SH-SY5Y (cell line): ENCODE measurements around the gene PRAMEF8.
"Not testable (repeated sequence)": the region's sequence is repeated elsewhere in the genome, so short reads cannot be mapped to it uniquely, and the experiment has no call there.

Experiments used
- GATA2 ChIP-seq: IDR thresholded peaks from 2 replicates; pipeline ENCODE4 v1.6.1; 2011; ENCODE audit warnings: mild to moderate bottlenecking, low read depth, low read length
- GATA3 ChIP-seq: IDR thresholded peaks from 2 replicates; pipeline ENCODE4 v1.6.1; 2011; ENCODE audit warnings: low read depth, mild to moderate bottlenecking, low read length, moderate library complexity

PRAMEF8 gene

DNA sequence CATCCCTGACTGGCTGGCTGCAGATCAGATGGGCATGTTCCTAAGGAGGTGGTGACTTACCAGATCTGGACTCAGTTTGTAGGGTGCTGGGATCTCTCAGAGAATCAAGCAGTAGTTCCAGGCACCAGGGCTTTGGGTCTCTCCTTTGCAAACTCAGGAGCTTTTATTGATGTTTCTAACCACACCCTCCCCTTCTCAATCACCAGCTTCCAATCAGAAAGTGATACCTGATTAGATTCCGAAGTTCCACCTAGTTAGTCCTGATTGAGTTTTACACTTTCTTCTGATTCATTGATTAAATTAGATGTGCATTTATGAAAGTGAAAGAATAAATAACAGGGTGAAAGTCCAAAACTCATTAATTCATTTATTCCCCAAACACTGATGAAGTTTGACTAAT, at the start of gene PRAMEF8:
Gene PRAMEF8, minus strand, starts transcription at position 101 of the 400 bp plus-strand sequence. CDS start 1,046 bp downstream, outside the sequence.
- TF ChIP-seq GATA3, GATA2: not testable (repeated sequence)

DNA sequence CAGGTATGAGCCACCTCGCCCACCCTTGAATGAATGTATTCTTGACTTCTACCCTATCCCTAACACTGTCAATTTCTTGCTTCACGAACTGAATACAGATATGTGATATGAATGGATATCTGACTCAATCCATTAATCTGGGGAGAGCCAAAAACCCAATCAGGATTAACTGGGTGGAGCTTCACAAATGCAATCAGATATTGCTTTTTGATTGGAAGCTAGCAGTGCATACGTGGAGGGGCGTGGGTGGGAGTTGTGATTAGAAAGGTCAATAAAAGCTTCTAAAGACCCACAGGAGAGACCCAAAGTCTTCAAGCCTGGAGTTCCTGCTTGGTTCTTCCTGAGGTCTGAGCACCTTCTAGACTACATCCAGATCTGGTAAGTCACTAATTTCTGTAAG, 30.3 kb upstream of the PRAMEF8 start, which contains the start of gene PRAMEF15:
Gene PRAMEF15, plus strand, starts transcription at position 301 of the 400 bp plus-strand sequence. CDS start 2,827 bp downstream, outside the sequence.
- TF ChIP-seq GATA2, GATA3: not testable (repeated sequence)

DNA sequence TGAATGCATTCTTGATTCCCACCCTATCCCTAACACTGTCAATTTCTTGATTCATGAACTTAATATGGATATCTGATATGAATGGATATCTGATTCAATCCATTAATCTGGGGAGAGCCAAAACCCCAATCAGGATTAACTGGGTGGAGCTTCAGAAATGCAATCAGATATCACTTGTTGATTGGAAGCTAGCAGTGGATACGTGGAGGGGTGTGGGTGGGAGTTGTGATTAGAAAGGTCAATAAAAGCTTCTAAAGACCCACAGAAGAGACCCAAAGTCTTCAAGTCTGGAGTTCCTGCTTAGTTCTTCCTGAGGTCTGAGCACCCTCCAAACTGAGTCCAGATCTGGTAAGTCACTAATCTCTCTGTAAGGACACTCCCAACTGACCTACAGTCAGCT, 18.3 kb upstream of the PRAMEF8 start, which contains the start of gene PRAMEF33:
Gene PRAMEF33, plus strand, starts transcription at position 301 of the 400 bp plus-strand sequence. CDS start 2,416 bp downstream, outside the sequence.
- not testable (repeated sequence) for TF ChIP-seq GATA2, GATA3

DNA sequence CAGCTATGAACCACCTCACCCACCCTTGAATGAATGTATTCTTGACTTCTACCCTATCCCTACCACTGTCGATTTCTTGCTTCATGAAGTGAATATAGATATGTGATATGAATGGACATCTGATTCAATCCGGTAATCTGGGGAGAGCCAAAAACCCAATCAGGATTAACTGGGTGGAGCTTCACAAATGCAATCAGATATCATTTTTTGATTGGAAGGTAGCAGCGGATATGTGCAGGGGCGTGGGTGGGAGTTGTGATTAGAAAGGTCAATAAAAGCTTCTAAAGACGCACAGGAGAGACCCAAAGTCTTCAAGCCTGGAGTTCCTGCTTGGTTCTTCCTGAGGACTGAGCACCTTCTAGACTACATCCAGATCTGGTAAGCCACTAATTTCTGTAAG, 31.0 kb downstream of the PRAMEF8 start, which contains the start of gene PRAMEF5:
Gene PRAMEF5, plus strand, starts transcription at position 301 of the 400 bp plus-strand sequence. CDS start 5,071 bp downstream, outside the sequence.
- TF ChIP-seq GATA3, GATA2: not testable (repeated sequence)
